ENCODE results near the gene IRGC. TPM values are rescaled to one million over a fixed set of nuclear protein-coding genes. Genes with fewer than 3 reads are reported as not detected.

IRGC gene
- total and polyA plus RNA-seq, 7 donors, result not detected

DNA sequence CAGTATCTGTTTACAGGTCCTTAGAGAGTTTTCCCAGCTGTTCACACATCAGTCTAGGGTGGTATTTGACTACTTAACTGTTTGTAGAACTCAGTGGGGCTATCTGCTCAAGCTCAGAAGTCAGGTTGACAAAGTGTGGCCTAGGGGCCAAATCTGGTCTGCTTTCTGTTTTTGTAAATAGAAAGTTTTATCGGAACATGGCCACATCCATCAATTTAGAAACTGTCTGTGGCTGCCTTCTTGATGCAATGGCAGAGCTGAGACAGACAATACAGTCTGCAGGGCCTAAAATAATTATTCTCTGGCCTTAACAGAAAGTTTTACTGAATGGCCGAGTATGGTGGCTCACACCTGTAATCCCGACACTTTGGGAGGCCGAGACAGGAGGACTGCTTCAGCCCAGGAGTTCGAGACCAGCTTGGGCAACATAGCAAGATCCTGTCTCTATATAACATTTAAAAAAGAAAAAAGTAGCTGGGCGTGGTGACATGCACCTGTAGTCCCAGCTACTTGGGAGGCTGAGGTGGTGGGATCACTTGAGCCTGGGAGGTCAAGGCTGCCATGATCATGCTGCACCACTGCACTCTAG, 36.5 kb downstream of the IRGC start:
- intact Hi-C loops (cut with DNase I), result no loop called here
- no peak for DNase-seq
- H3K36me3 ChIP-seq (ENCODE audit: insufficient read depth in 1 of 2, low read depth in 1 of 2), result peaks cover 0 to 48% of the 10 kb centered on the region in 2 donors
- H3K4me1 ChIP-seq, result peaks cover 20% of the 10 kb centered on the region
- WGBS, 3 donors, result 96 to 100% (median 97%) methylated on average over 6 of the region's 6 CpGs
- no peaks in the 10 kb centered on the region for H3K27me3 ChIP-seq (ENCODE audit: insufficient read depth in 3 of 3, low read length in 2 of 3)
- TF ChIP-seq, protein P1, sequence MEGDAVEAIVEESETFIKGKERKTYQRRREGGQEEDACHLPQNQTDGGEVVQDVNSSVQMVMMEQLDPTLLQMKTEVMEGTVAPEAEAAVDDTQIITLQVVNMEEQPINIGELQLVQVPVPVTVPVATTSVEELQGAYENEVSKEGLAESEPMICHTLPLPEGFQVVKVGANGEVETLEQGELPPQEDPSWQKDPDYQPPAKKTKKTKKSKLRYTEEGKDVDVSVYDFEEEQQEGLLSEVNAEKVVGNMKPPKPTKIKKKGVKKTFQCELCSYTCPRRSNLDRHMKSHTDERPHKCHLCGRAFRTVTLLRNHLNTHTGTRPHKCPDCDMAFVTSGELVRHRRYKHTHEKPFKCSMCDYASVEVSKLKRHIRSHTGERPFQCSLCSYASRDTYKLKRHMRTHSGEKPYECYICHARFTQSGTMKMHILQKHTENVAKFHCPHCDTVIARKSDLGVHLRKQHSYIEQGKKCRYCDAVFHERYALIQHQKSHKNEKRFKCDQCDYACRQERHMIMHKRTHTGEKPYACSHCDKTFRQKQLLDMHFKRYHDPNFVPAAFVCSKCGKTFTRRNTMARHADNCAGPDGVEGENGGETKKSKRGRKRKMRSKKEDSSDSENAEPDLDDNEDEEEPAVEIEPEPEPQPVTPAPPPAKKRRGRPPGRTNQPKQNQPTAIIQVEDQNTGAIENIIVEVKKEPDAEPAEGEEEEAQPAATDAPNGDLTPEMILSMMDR (IDR thresholded peaks at IDR 0.05), result no peak
- no peak overlapping the region for H3K4me3 ChIP-seq
- H3K9me3 ChIP-seq, result no peaks in the 10 kb centered on the region
- no peak overlapping the region for H3K27ac ChIP-seq
- no peak for ATAC-seq

GRCh38 chr19:43754253-43754502, 38.3 kb downstream of the IRGC start:
- TF ChIP-seq, protein P1 (IDR thresholded peaks at IDR 0.05), result no peak
- Histone ChIP-seq H3K4me3 (peak overlapping the region; percentile 83), H3K27ac (peak overlapping the region; percentile 99), H3K4me1 (peaks cover 20% of the 10 kb centered on the region), H3K36me3 (ENCODE audit: insufficient read depth in 1 of 2, low read depth in 1 of 2) (peaks cover 0 to 30% of the 10 kb centered on the region in 2 donors), H3K9me3 (no peaks in the 10 kb centered on the region), H3K27me3 (ENCODE audit: insufficient read depth in 3 of 3, low read length in 2 of 3) (no peaks in the 10 kb centered on the region)
- no peak for DNase-seq
- WGBS, 3 donors, result 0 to 1% (median 1%) methylated on average over 11 of the region's 11 CpGs
- intact Hi-C loops (cut with DNase I), result no loop called here
- no peak for ATAC-seq

DNA sequence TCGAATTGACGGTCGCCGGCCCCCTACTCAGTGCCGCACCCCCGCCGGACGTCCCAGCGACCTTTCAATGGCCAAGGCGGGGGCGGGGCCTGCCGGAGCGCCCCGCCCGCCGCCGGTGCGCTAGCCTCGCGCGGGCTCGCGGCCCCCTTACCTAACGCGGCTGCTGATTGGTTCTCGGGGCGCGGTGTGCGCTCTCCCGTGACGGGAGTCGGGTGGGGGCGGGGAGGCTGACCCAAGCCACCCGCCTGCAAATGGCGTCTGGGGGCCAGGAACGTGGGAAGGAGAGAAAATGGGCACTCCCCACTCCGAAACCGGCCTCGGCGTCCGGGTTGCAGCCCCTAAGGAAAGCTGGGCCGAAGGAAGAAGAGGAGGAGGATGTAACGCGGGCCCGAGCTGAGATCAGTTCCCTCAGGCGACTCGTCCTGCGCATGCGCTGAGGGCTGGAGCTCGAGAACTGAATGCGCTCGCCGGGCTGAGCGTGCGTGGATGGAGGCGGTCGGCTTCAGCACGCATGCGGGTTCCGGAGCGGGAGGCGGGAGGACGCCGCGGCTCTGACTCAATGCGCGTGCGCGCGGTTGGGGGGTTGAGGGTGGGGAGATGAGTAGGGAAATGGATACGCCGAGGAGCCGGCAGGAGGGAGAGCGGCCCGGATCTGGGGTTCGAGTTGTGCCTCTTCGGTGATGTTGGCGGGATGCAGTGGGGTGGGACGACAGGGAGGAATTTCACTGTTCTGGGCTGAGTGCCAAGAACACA, 38.8 kb downstream of the IRGC start, which contains the start of gene SMG9:
SMG9 (minus strand) TSS at position 460 of the 753 bp plus-strand sequence. CDS start 4,221 bp downstream, outside the sequence.
- ATAC-seq, result peak; percentile 93 to 96 (median 94)
- WGBS, 3 donors, result 0 to 1% (median 0%) methylated on average over 68 to 79 of the region's 79 CpGs
- H3K4me3 ChIP-seq, result peak within 1 kb of the TSS; percentile 83
- peaks cover 0 to 25% of the 10 kb centered on the region in 2 donors for H3K36me3 ChIP-seq (ENCODE audit: insufficient read depth in 1 of 2, low read depth in 1 of 2)
- peak within 1 kb of the TSS; percentile 99 for H3K27ac ChIP-seq
- H3K9me3 ChIP-seq, result no peaks in the 10 kb centered on the region
- peak; percentile 99 for DNase-seq
- no peaks in the 10 kb centered on the region for H3K27me3 ChIP-seq (ENCODE audit: insufficient read depth in 3 of 3, low read length in 2 of 3)
- intact Hi-C loops (cut with DNase I), result no loop called here
- H3K4me1 ChIP-seq, result peaks cover 20% of the 10 kb centered on the region
- TF ChIP-seq, protein P1 (IDR thresholded peaks at IDR 0.05), result no peak

- Histone ChIP-seq H3K9me3 (no peaks in the 10 kb centered on the region), H3K4me3 (peak overlapping the region; percentile 83), H3K27me3 (ENCODE audit: insufficient read depth in 3 of 3, low read length in 2 of 3) (no peaks in the 10 kb centered on the region), H3K27ac (peak overlapping the region; percentile 99), H3K4me1 (peaks cover 20% of the 10 kb centered on the region), H3K36me3 (ENCODE audit: insufficient read depth in 1 of 2, low read depth in 1 of 2) (peaks cover 0 to 19% of the 10 kb centered on the region in 2 donors)
- TF ChIP-seq, protein P1 (IDR thresholded peaks at IDR 0.05), result no peak
- DNase-seq, result peak; percentile 84 to 92
- 1 to 3% (median 2%) methylated on average over 28 of the region's 28 CpGs for WGBS, 3 donors
- ATAC-seq, result peak; percentile 60 to 82 (median 66)
- intact Hi-C loops (cut with DNase I), result no loop called here
Observed at GRCh38 chr19:43755256-43755801, 39.5 kb downstream of the IRGC start.
